Measurements from ENCODE around the gene NECAP2. TPM values are rescaled to one million over a fixed set of nuclear protein-coding genes. Genes with fewer than 3 reads are reported as not detected.

Gene NECAP2
- total RNA-seq, result 80.6 and 85.1 TPM in 2 replicates

GRCh38 chr1:16440470-16441281, at the start of gene NECAP2:
Gene NECAP2, plus strand, starts transcription at chr1:16440724. Its CDS starts 38 bp downstream, at chr1:16440762.

GRCh38 chr1:16436946-16437474, 3.5 kb upstream of the NECAP2 start, which contains the start of gene SPATA21:
Gene SPATA21, minus strand, starts transcription at chr1:16437424. Its CDS starts 6,053 bp downstream, at chr1:16431371.

Other genes starting within 250 kb of the NECAP2 start
- gene ARHGEF19, start 228.1 kb upstream of the NECAP2 start, total RNA-seq, result 5.4 and 6.2 TPM in 2 replicates
- gene CPLANE2, start 203.5 kb upstream of the NECAP2 start, total RNA-seq, result 7.3 and 8.7 TPM in 2 replicates
- gene FBXO42, start 88.2 kb upstream of the NECAP2 start, total RNA-seq, result 9.4 and 11.6 TPM in 2 replicates
- gene SZRD1, start 73.5 kb upstream of the NECAP2 start, total RNA-seq, result 13.5 and 48.9 TPM in 2 replicates
- gene SPATA21, start 3.3 kb upstream of the NECAP2 start, total RNA-seq, result not detected in 2 replicates
- gene RNU1-1, start 73.6 kb downstream of the NECAP2 start, total RNA-seq, result under 0.01 TPM in 2 replicates
- 19.4 and 21.1 TPM in 2 replicates for gene NBPF1, start 172.8 kb downstream of the NECAP2 start, total RNA-seq
- under 0.01 TPM in 2 replicates for gene RNU1-3, start 226.2 kb downstream of the NECAP2 start, total RNA-seq

All from regular cardiac myocyte (primary cell).